A549 treated with AZD9567 at 1 μM for 4 hours (cell line): ENCODE results near the gene AIMP2. TPM values are rescaled to one million over a fixed set of nuclear protein-coding genes. Genes with fewer than 3 reads are reported as not detected.

ENCODE experiments used
- total RNA-seq: library from RNA; stranded (reverse); fragments of 200-300 nt; extraction: Qiagen RNA extraction; gene quantifications from 5 replicates; pipeline ENCODE4 v1.2.3, GENCODE V29; 2022; ENCODE audit not compliant: insufficient read depth

The AIMP2 gene
- 96.4 to 100 TPM (median 98.4 TPM) in 5 replicates for total RNA-seq

GRCh38 chr7:6008668-6009611 lies at the start of gene AIMP2, which contains the start of gene PMS2:
AIMP2 (plus strand) TSS chr7:6009272; CDS start chr7:6009364, 92 bp downstream.
PMS2 (minus strand) TSS chr7:6009049; CDS start chr7:6009019, 30 bp downstream.

GRCh38 chr7:5970347-5970911 lies 38.6 kb upstream of the AIMP2 start, which contains the start of gene RSPH10B:
RSPH10B (minus strand) TSS chr7:5970689; CDS start chr7:5967116, 3,573 bp downstream.

GRCh38 chr7:6030988-6031387 lies 21.9 kb downstream of the AIMP2 start, which contains the start of gene ANKRD61:
ANKRD61 (plus strand) TSS chr7:6031376; CDS start chr7:6031376, 0 bp downstream.

Other genes with a start within 250 kb of the AIMP2 start
- 22.9 to 26.3 TPM (median 25.9 TPM) in 5 replicates for gene RNF216, start 227.6 kb upstream of the AIMP2 start, total RNA-seq
- not detected in 5 replicates for gene OCM, start 128.5 kb upstream of the AIMP2 start, total RNA-seq
- 78.7 to 87.4 TPM (median 79.9 TPM) in 5 replicates for gene CCZ1, start 110.5 kb upstream of the AIMP2 start, total RNA-seq
- 0.05 to 0.14 TPM (median 0.07 TPM) in 4 of 5 replicates, not detected in the other for gene RSPH10B, start 38.6 kb upstream of the AIMP2 start, total RNA-seq
- 10.5 to 12.7 TPM (median 12.1 TPM) in 5 replicates for gene PMS2, start 223 bp upstream of the AIMP2 start, total RNA-seq
- 0.37 to 1.7 TPM (median 0.59 TPM) in 5 replicates for gene ANKRD61, start 22.1 kb downstream of the AIMP2 start, total RNA-seq
- 68.9 to 96.7 TPM (median 80.8 TPM) in 5 replicates for gene EIF2AK1, start 49.9 kb downstream of the AIMP2 start, total RNA-seq
- gene USP42, start 95.7 kb downstream of the AIMP2 start, total RNA-seq, result 4.6 to 8.4 TPM (median 7.9 TPM) in 5 replicates